Measurements from ENCODE around the gene ARPC4.

The ARPC4 gene

GRCh38 chr3:9792405-9793160, at the start of gene ARPC4, which contains the start of gene TADA3:
TSS of gene ARPC4 (plus strand) at chr3:9793082. CDS start at chr3:9793122, 40 bp downstream.
TSS of gene TADA3 (minus strand) at chr3:9792473. CDS start at chr3:9791466, 1,007 bp downstream.
- DNase-seq (ENCODE audit: low read depth in 3 of 3, low spot score in 1 of 3) = peak; percentile 75 to 80 (median 77)

GRCh38 chr3:9743548-9743947, 49.3 kb upstream of the ARPC4 start:
- DNase-seq (ENCODE audit: low read depth in 3 of 3, low spot score in 1 of 3) = no peak

DNA sequence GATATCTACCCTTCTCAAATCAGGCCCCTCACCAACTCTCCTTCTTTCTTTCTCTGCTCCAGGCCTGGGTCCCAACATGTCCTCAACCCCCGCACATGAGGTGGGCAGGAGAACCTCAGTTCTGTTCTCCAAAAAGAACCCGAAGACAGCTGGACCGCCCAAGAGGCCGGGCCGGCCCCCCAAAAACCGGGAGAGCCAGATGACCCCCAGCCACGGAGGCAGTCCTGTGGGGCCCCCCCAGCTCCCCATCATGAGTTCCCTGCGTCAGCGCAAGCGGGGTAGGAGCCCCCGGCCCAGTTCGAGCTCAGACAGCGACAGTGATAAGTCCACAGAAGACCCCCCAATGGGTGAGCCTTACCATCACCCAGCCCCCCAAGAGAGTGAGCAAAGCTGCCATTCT, 48.7 kb upstream of the ARPC4 start:
- no peak for DNase-seq (ENCODE audit: low read depth in 3 of 3, low spot score in 1 of 3)

GRCh38 chr3:9745521-9745920, 47.4 kb upstream of the ARPC4 start:
- DNase-seq (ENCODE audit: low read depth in 3 of 3, low spot score in 1 of 3) = no peak

- no peak for DNase-seq (ENCODE audit: low read depth in 3 of 3, low spot score in 1 of 3)
Measured at GRCh38 chr3:9746330-9746729, 46.6 kb upstream of the ARPC4 start.

DNA sequence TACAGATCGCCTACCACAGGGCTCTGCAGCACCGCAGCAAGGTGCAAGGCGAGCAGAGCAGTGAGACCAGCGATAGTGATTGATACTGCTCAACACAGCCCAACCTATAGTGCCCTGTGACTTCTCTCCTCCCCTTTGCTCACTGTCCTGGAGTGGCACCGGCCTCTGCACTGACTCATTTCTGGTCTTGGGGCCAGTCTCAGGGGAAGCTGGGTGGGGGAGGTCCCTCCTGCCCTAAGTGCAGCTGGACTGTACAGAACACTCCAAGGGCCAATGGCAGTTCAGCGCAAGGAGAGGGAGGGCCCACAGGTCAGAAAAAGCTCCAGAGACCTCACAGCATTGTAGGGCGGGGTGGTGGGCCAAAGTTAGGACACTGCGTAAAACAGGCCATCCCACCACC, 45.6 kb upstream of the ARPC4 start:
- no peak for DNase-seq (ENCODE audit: low read depth in 3 of 3, low spot score in 1 of 3)

DNA sequence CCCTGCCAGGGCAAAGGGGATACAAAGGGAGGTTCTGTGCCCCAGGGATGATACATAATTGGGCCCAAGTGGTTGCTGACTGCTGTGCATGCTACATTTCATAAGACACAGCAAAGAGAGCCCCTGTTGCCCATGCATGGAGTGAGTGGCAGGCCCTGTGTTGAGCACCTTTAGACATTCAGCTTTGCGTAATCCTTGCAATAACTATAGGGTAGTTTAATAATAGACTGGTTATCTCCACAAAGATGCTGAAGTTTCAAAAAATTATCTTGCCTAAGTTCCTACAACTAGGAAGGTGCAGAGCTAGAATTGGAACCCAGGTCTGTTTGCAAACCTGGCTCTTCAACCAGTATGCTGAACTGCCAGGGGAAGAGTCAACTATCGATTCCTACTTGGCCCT, 44.9 kb upstream of the ARPC4 start:
- DNase-seq (ENCODE audit: low read depth in 3 of 3, low spot score in 1 of 3) = no peak

- no peak for DNase-seq (ENCODE audit: low read depth in 3 of 3, low spot score in 1 of 3)
Measured at GRCh38 chr3:9749296-9749644, 43.6 kb upstream of the ARPC4 start.

DNA sequence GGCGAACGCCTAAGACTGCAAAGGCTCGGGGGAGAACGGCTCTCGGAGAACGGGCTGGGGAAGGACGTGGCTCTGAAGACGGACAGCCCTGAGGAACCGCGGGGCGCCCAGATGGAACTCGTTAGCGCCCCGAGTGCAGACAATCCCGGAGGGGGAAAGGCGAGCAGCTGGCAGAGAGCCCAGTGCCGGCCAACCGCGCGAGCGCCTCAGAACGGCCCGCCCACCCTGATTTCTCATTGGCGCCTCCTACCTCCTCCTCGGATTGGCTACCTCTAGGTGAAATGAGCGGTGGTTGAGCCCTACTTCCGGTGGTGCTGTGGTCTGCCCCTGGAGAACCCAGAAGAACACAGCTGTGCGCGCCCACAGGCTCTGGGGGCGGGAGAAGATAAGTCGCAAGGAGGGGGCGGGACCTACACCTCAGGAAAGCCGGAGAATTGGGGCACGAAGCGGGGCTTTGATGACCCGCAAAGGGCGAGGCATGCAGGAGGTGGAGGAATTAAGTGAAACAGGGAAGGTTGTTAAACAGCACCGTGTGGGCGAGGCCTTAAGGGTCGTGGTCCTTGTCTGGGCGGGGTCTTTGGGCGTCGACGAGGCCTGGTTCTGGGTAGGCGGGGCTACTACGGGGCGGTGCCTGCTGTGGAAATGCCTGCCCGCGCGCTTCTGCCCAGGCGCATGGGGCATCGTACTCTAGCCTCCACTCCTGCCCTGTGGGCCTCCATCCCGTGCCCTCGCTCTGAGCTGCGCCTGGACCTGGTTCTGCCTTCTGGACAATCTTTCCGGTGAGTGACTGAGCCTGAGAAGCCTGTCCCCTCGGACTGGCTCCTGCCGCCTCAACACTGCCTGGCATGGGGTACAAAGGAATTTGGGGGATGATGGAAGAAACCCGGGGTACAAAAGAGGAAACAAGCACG, 43.0 kb upstream of the ARPC4 start, which contains the start of gene OGG1:
Gene OGG1 (plus strand): TSS at position 308 of the 911 bp plus-strand sequence. CDS start 335 bp downstream, at position 643.
- DNase-seq (ENCODE audit: low read depth in 3 of 3, low spot score in 1 of 3) = peak; percentile 81 to 83 (median 81)

DNA sequence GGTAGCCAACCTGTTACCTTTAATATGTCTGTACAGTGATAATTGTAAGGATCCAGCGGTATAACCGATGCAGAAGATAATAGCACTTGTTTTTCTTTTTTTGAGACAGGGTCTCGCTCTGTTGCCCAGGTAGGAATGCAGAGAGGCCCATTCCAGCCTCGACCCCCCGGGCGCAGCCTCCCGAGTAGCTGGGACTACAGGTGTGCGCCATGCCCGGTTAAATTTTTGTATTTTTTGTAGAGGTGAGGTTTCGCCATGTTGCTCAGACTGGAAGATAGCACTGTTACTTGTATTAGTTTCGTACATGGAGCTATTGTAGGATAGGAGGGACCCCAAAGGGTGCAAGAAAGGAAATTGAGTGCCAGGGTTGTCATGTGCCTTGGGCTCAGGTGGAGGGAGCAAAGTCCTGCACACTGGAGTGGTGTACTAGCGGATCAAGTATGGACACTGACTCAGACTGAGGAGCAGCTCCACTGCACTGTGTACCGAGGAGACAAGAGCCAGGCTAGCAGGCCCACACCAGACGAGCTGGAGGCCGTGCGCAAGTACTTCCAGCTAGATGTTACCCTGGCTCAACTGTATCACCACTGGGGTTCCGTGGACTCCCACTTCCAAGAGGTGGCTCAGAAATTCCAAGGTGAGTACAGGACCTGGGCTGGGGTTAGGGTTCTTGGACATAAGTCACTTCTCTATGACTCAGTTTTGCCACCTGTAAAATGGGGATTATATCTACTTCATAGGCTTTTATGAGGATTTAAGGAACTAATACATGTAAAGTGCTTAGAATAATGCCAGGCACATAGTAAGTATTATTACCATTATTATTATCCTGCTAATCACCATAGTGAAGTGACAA, 42.1 kb upstream of the ARPC4 start:
- no peak for DNase-seq (ENCODE audit: low read depth in 3 of 3, low spot score in 1 of 3)

GRCh38 chr3:9754678-9755077, 38.2 kb upstream of the ARPC4 start:
- no peak for DNase-seq (ENCODE audit: low read depth in 3 of 3, low spot score in 1 of 3)

GRCh38 chr3:9757427-9757826, 35.5 kb upstream of the ARPC4 start:
- DNase-seq (ENCODE audit: low read depth in 3 of 3, low spot score in 1 of 3) = no peak

DNA sequence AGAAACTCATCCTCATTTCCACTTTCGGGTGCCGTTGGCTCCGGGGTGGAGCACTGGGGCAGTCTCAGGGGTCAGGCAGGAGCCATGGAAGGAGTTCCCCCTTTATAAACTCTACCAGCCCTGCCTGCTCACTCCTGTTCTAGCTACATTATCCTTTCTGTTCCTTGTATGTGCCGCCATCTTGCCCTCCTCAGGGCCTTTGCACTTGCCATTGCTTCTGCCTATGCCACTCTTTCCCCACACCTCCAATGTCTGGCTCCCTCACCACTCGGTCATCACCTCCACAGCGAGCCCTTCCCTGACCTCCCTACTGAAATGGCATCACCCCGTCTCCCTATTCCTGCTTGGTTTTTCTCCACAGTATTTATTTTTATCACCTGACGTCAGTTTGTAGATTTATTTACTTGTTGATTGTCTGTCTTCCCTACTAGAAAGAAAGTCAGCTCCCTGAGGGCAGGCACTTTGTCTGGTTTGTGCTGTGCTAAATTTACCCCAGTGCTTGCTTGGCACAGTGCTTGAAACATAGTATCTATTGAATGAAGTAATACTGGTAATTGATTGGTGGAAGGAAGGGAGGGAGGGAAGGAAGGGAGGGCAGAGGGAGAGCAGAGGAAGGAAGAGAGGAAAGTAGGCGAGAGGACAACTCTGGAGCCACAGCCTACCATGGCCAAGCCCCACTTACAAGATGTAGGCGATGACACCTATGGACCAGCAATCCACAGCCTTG, 31.9 kb upstream of the ARPC4 start:
- DNase-seq (ENCODE audit: low read depth in 3 of 3, low spot score in 1 of 3) = no peak

DNA sequence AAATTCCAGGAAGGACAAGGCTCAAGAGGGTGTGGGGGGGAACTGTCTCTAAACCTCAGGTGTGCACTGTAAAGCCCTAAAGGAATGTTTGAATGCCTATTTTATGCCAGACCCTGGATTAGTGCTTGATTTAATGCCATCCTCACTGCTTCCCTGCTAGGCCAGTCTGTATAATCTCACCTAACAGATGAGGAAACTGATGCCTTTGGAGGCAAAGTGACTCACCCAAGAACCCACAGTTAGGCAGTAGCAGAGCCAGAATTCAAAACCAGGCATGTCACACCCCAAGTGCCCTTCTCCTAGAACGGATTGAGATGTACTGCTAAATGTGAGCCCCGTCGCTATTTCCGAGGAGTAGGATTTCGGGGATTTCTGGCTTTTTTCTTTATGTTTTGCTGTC, 31.0 kb upstream of the ARPC4 start:
- no peak for DNase-seq (ENCODE audit: low read depth in 3 of 3, low spot score in 1 of 3)

DNA sequence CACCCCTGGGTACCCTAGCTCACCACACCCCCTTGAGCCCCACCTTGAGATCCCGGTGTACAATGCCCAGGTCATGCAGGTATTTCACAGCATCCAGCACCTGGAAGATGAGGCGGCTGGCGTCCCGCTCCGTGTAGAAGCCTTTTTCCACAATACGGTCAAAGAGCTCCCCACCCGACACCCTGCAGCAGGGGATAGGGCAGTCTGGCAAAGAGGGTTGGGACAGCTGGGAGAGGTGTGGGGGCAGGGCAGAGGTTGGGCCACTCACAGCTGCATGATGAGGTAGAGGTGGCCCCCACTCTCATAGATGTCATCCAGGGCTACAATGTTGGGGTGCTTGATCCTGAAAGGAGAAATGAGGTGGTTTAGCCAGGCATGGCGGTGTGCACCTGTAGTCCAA, 30.0 kb upstream of the ARPC4 start:
- DNase-seq (ENCODE audit: low read depth in 3 of 3, low spot score in 1 of 3) = no peak

GRCh38 chr3:9765865-9766264, 27.0 kb upstream of the ARPC4 start:
- no peak for DNase-seq (ENCODE audit: low read depth in 3 of 3, low spot score in 1 of 3)

DNA sequence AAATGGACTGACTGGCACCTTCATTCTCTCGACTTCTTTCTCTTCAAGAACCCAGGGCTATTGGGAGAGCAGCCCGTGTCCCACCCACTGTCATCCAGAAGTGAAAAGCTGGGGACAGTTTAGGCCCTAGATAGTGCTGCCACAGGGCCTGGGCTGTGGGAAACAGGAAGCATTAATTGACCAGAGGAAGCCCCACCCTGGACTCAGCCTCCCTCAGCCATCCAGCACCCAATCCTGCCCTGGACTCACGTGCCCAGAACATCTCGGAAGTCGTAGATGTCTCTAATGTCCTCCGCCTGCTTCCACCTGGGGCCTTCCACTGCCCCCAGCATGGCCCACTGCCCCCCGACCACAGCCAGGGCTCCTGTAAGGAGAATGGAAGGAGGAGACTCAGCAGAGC, 25.5 kb upstream of the ARPC4 start:
- no peak for DNase-seq (ENCODE audit: low read depth in 3 of 3, low spot score in 1 of 3)

GRCh38 chr3:9768141-9768775, 24.6 kb upstream of the ARPC4 start:
- no peak for DNase-seq (ENCODE audit: low read depth in 3 of 3, low spot score in 1 of 3)

- DNase-seq (ENCODE audit: low read depth in 3 of 3, low spot score in 1 of 3) = no peak
Measured at GRCh38 chr3:9769012-9769411, 23.9 kb upstream of the ARPC4 start.

Measured in stimulated activated CD4-positive, alpha-beta T cell treated with anti-CD3 and anti-CD28 coated beads, TNF-alpha, amount 100 ng/mL, for 1 hour (primary cell).